Esophagus squamous epithelium (tissue), 4 donors: Measurements from ENCODE around the gene PDE2A.

Experiments
- POLR2A ChIP-seq, 4 donors: fragments of 450-650 bp; IDR thresholded peaks; one replicate each; pipeline ENCODE4 v1.6.1; 2017; ENCODE audit warnings: antibody characterized with exemption in 4 of 4, mild to moderate bottlenecking in 4 of 4, moderate library complexity in 3 of 4
- TF ChIP-seq, protein P1 (sequence below), 6 experiments: fragments of 450-650 bp in 4 of 6; fragments of 200-600 bp in 2 of 6; sonication (generic) in 2 of 6; IDR thresholded peaks; one replicate each; pipeline ENCODE4 v1.5.1; 2016 to 2019; ENCODE audit warnings: antibody characterized with exemption in 6 of 6, mild to moderate bottlenecking in 4 of 6, moderate library complexity in 4 of 6

DNA sequence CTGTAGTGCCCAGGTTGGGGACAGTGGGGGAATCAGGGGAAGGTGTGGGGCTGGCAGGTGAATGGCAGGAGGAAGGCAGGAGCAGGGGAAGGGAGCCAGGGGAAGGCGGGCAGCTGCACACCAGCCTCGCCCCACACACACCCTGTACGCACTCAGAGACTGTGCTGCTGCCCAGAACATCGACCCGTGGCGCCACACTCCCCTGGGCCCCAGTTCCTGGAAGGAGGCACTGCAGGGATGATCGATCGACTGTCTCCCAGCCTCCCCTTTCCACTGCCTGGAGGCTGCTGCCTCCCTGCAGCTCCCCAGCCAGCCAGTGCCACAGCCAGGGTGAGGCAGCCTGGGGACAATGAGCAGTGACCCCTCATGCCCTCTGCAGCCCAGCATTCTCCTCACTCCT, 19.2 kb downstream of the PDE2A start:
- TF ChIP-seq POLR2A (IDR thresholded peaks at IDR 0.05), result no peak
- TF ChIP-seq, protein P1, sequence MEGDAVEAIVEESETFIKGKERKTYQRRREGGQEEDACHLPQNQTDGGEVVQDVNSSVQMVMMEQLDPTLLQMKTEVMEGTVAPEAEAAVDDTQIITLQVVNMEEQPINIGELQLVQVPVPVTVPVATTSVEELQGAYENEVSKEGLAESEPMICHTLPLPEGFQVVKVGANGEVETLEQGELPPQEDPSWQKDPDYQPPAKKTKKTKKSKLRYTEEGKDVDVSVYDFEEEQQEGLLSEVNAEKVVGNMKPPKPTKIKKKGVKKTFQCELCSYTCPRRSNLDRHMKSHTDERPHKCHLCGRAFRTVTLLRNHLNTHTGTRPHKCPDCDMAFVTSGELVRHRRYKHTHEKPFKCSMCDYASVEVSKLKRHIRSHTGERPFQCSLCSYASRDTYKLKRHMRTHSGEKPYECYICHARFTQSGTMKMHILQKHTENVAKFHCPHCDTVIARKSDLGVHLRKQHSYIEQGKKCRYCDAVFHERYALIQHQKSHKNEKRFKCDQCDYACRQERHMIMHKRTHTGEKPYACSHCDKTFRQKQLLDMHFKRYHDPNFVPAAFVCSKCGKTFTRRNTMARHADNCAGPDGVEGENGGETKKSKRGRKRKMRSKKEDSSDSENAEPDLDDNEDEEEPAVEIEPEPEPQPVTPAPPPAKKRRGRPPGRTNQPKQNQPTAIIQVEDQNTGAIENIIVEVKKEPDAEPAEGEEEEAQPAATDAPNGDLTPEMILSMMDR (IDR thresholded peaks at IDR 0.05), result no peak
